K562 (cell line): ENCODE results near the gene ARNT2. TPM values are rescaled to one million over a fixed set of nuclear protein-coding genes. Genes with fewer than 3 reads are reported as not detected.

Source experiments
- ATAC-seq: fragments of 200-7000 bp; cut with Tn5 transposase; 3 replicates; pipeline ENCODE4 v1.9.1; 2020; ENCODE audit warnings: moderate library complexity
- BruUV-seq: library from RNA; stranded (reverse); fragments of 400-500 nt; replicated peaks from 2 replicates; lab custom pipeline; 2021; lab: Mats Ljungman, UMichigan
- CTCF ChIA-PET: fragments of 300-600 bp; formaldehyde crosslinking; extraction: SDS; loops from one replicate; lab custom pipeline; 2021; ENCODE audit warnings: low intra/inter-chr PET ratio; lab: Yijun Ruan, JAX
- POLR2A ChIA-PET: fragments of 300-600, 350-650 bp; sonication (Branson Sonifier 250); formaldehyde crosslinking; extraction: SDS; loops from one replicate; lab custom pipeline; 2021; ENCODE audit warnings: antibody characterized with exemption, inconsistent platforms; lab: Yijun Ruan, JAX
- DNase-seq, 4 experiments: peaks; one replicate each; pipeline versions ENCODE4 v3.0.0 to v3.0.0-alpha.2; 2011 to 2018; ENCODE audit warnings: low spot score in 3 of 4, mixed read lengths in 3 of 4; ENCODE audit errors: extremely low read depth in 1 of 4
- FAIRE-seq: peaks from 2 replicates; lab custom pipeline; 2011; peaks lifted over from hg19 to GRCh38; lab: Jason Lieb, UNC
- H2AFZ ChIP-seq: 2 replicates; pipeline ENCODE4 v1.6.0; 2011; ENCODE audit warnings: low read depth, low read length, control low read depth, inconsistent platforms
- H3K27ac ChIP-seq: fragments of 200-600 bp; 3 replicates; pipeline ENCODE4 v1.8.0; 2011; ENCODE audit warnings: low read depth, mild to moderate bottlenecking, control low read depth, inconsistent platforms, low read length, moderate library complexity, mixed read lengths; ENCODE audit errors: extremely low read depth
- H3K27me3 ChIP-seq, 2 experiments: fragments of 300-600 bp in 1 of 2; 2 replicates in 1 of 2; 3 replicates in 1 of 2; pipeline versions ENCODE4 v1.6.0 to v1.8.0; 2011; ENCODE audit warnings: inconsistent platforms in 2 of 2, low read length in 2 of 2, mild to moderate bottlenecking in 1 of 2, mixed read lengths in 1 of 2, moderate library complexity in 1 of 2; ENCODE audit not compliant: control insufficient read depth in 2 of 2, insufficient read depth in 2 of 2
- H3K36me3 ChIP-seq: fragments of 300-600 bp; 3 replicates; pipeline ENCODE4 v1.8.0; 2011; ENCODE audit warnings: mild to moderate bottlenecking, low read length, inconsistent platforms; ENCODE audit not compliant: control insufficient read depth, insufficient read depth
- H3K4me1 ChIP-seq, 2 experiments: fragments of 200-600 bp in 1 of 2; replicated peaks in 1 of 2; 2 replicates in 1 of 2; 3 replicates in 1 of 2; pipeline versions ENCODE4 v1.5.1 to v1.8.0; 2011; ENCODE audit warnings: inconsistent platforms in 2 of 2, low read length in 2 of 2, mild to moderate bottlenecking in 1 of 2, mixed read lengths in 1 of 2, moderate library complexity in 1 of 2; ENCODE audit not compliant: control insufficient read depth in 2 of 2, insufficient read depth in 2 of 2
- H3K4me2 ChIP-seq: 2 replicates; pipeline ENCODE4 v1.6.1; 2011; ENCODE audit warnings: low read length, control low read depth, inconsistent platforms, mixed read lengths; ENCODE audit not compliant: insufficient read depth
- H3K4me3 ChIP-seq: fragments of 200-600 bp; sonication (generic), shearing (Covaris generic); 2 replicates; pipeline ENCODE4 v1.5.1; 2016; ENCODE audit warnings: control low read depth, inconsistent platforms
- H3K79me2 ChIP-seq: fragments of 200-600 bp; 3 replicates; pipeline ENCODE4 v1.8.0; 2011; ENCODE audit warnings: low read length, inconsistent platforms; ENCODE audit not compliant: control insufficient read depth, insufficient read depth
- H3K9ac ChIP-seq, 2 experiments: 2 replicates each; pipeline versions ENCODE4 v1.6.0 to v1.6.1; 2011; ENCODE audit warnings: low read depth in 2 of 2, low read length in 2 of 2, control low read depth in 1 of 2, inconsistent platforms in 1 of 2, mild to moderate bottlenecking in 1 of 2, mixed read lengths in 1 of 2; ENCODE audit not compliant: insufficient read depth in 1 of 2
- H3K9me1 ChIP-seq: one replicate; pipeline ENCODE4 v1.6.0; 2011; ENCODE audit warnings: inconsistent platforms, mild to moderate bottlenecking, low read length, moderate library complexity; ENCODE audit not compliant: control insufficient read depth, insufficient read depth
- H3K9me3 ChIP-seq: replicated peaks from 2 replicates; pipeline ENCODE4 v1.5.1; 2011; ENCODE audit warnings: low read depth, low read length, inconsistent platforms; ENCODE audit not compliant: control insufficient read depth, insufficient read depth
- H4K20me1 ChIP-seq: replicated peaks from 2 replicates; pipeline ENCODE4 v1.6.1; 2011; ENCODE audit warnings: low read length, inconsistent platforms, mixed read lengths; ENCODE audit not compliant: control insufficient read depth, insufficient read depth
- ADNP ChIP-seq: fragments of 200-800 bp; sonication (Bioruptor generic); IDR thresholded peaks from 2 replicates; pipeline ENCODE4 v1.6.1; 2016; ENCODE audit warnings: missing genetic modification characterization, missing compliant biosample characterization
- CBFA2T3 ChIP-seq: fragments of 450-650 bp; IDR thresholded peaks from 2 replicates; pipeline ENCODE4 v1.6.1; 2017
- CBFB ChIP-seq: sonication (generic); formaldehyde crosslinking; IDR thresholded peaks from 2 replicates; pipeline ENCODE4 v1.4.0; 2020; ENCODE audit warnings: mild to moderate bottlenecking, missing genetic modification reagents
- ELF2 ChIP-seq: fragments of 250-450 bp; sonication (Bioruptor Pico); IDR thresholded peaks from 2 replicates; pipeline ENCODE4 v1.5.0; 2021; ENCODE audit warnings: mild to moderate bottlenecking
- KAT7 ChIP-seq: sonication (generic); formaldehyde crosslinking; IDR thresholded peaks from 2 replicates; pipeline ENCODE4 v1.8.0; 2022; ENCODE audit warnings: missing genetic modification reagents, mild to moderate bottlenecking, borderline replicate concordance
- KLF16 ChIP-seq: IDR thresholded peaks from 2 replicates; pipeline ENCODE4 v1.6.1; 2016; ENCODE audit warnings: antibody characterized with exemption
- KLF6 ChIP-seq: fragments of 250-450 bp; sonication (Bioruptor Pico); IDR thresholded peaks from 2 replicates; pipeline ENCODE4 v1.4.0; 2020; ENCODE audit warnings: mild to moderate bottlenecking, moderate library complexity, borderline replicate concordance
- MEIS2 ChIP-seq: fragments of 450-650 bp; IDR thresholded peaks from 2 replicates; pipeline ENCODE4 v1.6.1; 2014; ENCODE audit warnings: mild to moderate bottlenecking; ENCODE audit not compliant: partially characterized antibody
- NFRKB ChIP-seq: fragments of 450-650 bp; IDR thresholded peaks from 2 replicates; pipeline ENCODE4 v1.6.1; 2016; ENCODE audit warnings: low read depth
- PCBP1 ChIP-seq: fragments of 200-400 bp; formaldehyde crosslinking; IDR thresholded peaks from 2 replicates; pipeline ENCODE4 v1.6.1; 2018; ENCODE audit warnings: mild to moderate bottlenecking, low read depth, low read length; ENCODE audit not compliant: poor library complexity, severe bottlenecking
- POU5F1 ChIP-seq: fragments of 150-350 bp; IDR thresholded peaks from 2 replicates; pipeline ENCODE4 v1.6.1; 2014; ENCODE audit warnings: borderline replicate concordance, low read length, low read depth, mild to moderate bottlenecking; ENCODE audit not compliant: partially characterized antibody
- SNRNP70 ChIP-seq: fragments of 200-400 bp; formaldehyde crosslinking; optimal IDR thresholded peaks from 2 replicates; pipeline ENCODE3; 2017; ENCODE audit warnings: low read depth, low read length
- ZNF282 ChIP-seq: sonication (generic); formaldehyde crosslinking; IDR thresholded peaks from 2 replicates; pipeline ENCODE4 v1.8.1; 2023; ENCODE audit warnings: missing genetic modification reagents
- ZNF408 ChIP-seq: fragments of 250-450 bp; sonication (Bioruptor Pico); IDR thresholded peaks from 2 replicates; pipeline ENCODE4 v1.4.0; 2020; ENCODE audit warnings: low read depth, mild to moderate bottlenecking, moderate library complexity
- WGBS: fragments of 100-300 bp; shearing (Covaris generic); methylation state at CpG from one replicate; pipeline ENCODE4 v1.1.6; 2016; ENCODE audit warnings: low coverage, mixed read lengths; ENCODE audit not compliant: insufficient coverage; ENCODE audit errors: missing lambda C conversion rate; 5-methylcytosine and 5-hydroxymethylcytosine counted together
- in situ Hi-C: fragments of 300-500 bp; cut with MboI; formaldehyde crosslinking; loops from 4 replicates; pipeline ENCODE4 v1.15.0; 2018; ENCODE audit warnings: inconsistent platforms, mixed read lengths
- intact Hi-C: fragments of 100-400 bp; cut with micrococcal nuclease; formaldehyde crosslinking; loops from 2 replicates; pipeline ENCODE4 v1.14.2; 2022
- polyA plus RNA-seq, 8 experiments: library from polyadenylated mRNA; depleted of rRNA in 4 of 8; stranded (reverse) in 5 of 8; unstranded in 3 of 8; fragments of >200 nt; fragmentation: Nextera tagmentation in 2 of 8; fragmentation: Illumina TruSeq in 1 of 8; extraction: Ambion mirVana in 2 of 8; extraction: Trizol in 1 of 8; gene quantifications; 2 replicates each; pipeline versions ENCODE4 v1.2.1 to v1.2.3, GENCODE V29; 2011 to 2014; ENCODE audit warnings: inconsistent platforms in 1 of 8, missing spikeins in 1 of 8
- total RNA-seq, 7 experiments: library from RNA; depleted of rRNA in 6 of 7; stranded (reverse); fragments of >200 nt in 6 of 7; fragmentation: Illumina TruSeq in 2 of 7; extraction: Trizol in 2 of 7; gene quantifications; 2 replicates each; pipeline versions ENCODE4 v1.2.1 to v1.2.3, GENCODE V29; 2011 to 2021; ENCODE audit warnings: low replicate concordance in 1 of 7
- TF ChIP-seq, protein P1 (sequence below), 2 experiments: fragments of 450-650 bp in 1 of 2; sonication (generic) in 1 of 2; formaldehyde crosslinking; conservative IDR thresholded peaks; 2 replicates each; pipeline versions ENCODE4 v1.4.0 to v1.8.1; 2020 to 2022; ENCODE audit warnings: mild to moderate bottlenecking in 1 of 2, missing genetic modification reagents in 1 of 2
- TF ChIP-seq, protein P2 (sequence below): fragments of 450-650 bp; IDR thresholded peaks from one replicate; pipeline ENCODE4 v1.6.1; 2018; ENCODE audit warnings: mild to moderate bottlenecking, moderate library complexity; ENCODE audit not compliant: partially characterized antibody
- TF ChIP-seq, protein P3 (sequence below), 2 experiments: IDR thresholded peaks; 2 replicates each; pipeline ENCODE4 v1.6.1; 2011; ENCODE audit warnings: borderline replicate concordance in 1 of 2, control low read depth in 1 of 2, low read depth in 1 of 2, low read length in 1 of 2, mild to moderate bottlenecking in 1 of 2, mixed read lengths in 1 of 2, moderate library complexity in 1 of 2; ENCODE audit not compliant: insufficient read depth in 1 of 2, insufficient read length in 1 of 2, poor library complexity in 1 of 2, severe bottlenecking in 1 of 2; ENCODE audit errors: extremely low read depth in 1 of 2

The ARNT2 gene
- total and polyA plus RNA-seq, 9 of the 15 experiments (the other 6 are each of a cell fraction or from before 2014, with no cell fraction given): 0.01 TPM; not detected in 8

DNA sequence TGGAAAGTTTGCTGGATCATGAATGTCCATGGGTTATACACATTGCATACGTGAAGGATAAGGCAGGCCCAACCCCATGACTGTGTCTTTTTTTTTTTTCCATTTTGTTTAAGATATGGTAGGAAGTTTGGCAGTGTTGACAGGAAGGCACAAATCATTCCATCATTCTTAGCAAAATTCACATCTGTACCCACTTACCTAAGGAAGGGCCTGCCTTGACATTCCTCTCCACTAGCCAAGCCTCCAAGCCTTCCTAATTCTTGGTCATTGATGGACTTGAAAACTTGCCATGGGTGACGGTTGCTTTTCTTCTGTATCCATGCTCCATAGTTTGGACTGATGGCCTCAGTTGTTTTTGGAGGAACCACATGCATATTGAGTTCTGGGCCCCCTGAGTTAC is 54.4 kb downstream of the ARNT2 start (continued):
- TF ChIP-seq, protein P1, sequence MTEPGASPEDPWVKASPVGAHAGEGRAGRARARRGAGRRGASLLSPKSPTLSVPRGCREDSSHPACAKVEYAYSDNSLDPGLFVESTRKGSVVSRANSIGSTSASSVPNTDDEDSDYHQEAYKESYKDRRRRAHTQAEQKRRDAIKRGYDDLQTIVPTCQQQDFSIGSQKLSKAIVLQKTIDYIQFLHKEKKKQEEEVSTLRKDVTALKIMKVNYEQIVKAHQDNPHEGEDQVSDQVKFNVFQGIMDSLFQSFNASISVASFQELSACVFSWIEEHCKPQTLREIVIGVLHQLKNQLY (CRISPR knock-in tag; conservative IDR thresholded peaks at IDR 0.05): no peak
- TF ChIP-seq MEIS2 (no peak), KLF16 (no peak)

DNA sequence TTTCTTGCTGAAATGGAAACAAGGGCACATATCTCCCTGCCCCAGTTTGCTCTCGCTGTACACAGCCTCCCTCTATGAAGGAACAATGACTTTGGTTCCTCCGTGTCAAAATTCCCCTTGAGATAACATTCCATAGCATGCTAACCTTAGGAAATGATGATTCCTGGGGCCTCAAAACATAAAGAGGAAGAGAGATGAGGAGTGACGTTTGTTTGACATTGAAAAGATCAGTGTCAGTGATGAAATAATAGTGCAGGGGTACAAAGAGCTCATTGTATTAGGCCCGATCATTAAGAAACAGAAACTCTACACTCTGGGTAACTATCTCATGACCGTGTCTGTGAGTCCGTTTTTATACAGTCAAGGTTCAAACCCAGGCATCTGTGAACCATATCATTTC is 55.2 kb downstream of the ARNT2 start:
- H3K79me2 ChIP-seq: no peaks in the 10 kb centered on the region
- FAIRE-seq: no peak
- H3K36me3 ChIP-seq: no peaks in the 10 kb centered on the region
- H3K4me2 ChIP-seq: no peak overlapping the region
- no peaks in the 10 kb centered on the region for H3K4me1 ChIP-seq
- in situ Hi-C loops (loop anchor here (5.0 to 25.0 kb wide), 4 partner anchors 318 to 805 kb away; partner anchors contain the start of gene CEMIP), intact Hi-C loops (loop anchor here (5.0 kb wide), 2 partner anchors 648 to 808 kb away; no protein-coding TSS in a partner anchor)
- no peak overlapping the region for H3K4me3 ChIP-seq
- H3K9me3 ChIP-seq: no peaks in the 10 kb centered on the region
- DNase-seq: no peak
- WGBS: 2% methylated on average over 6 of the region's 6 CpGs
- CTCF ChIA-PET: no interaction called here
- no peaks in the 10 kb centered on the region for H3K9me1 ChIP-seq
- H3K9ac ChIP-seq: no peak overlapping the region
- POLR2A ChIA-PET: no interaction called here
- H3K27me3 ChIP-seq: peaks cover 5 to 26% of the 10 kb centered on the region in 2 experiments; a peak in 3 of 5 replicates
- no peaks in the 10 kb centered on the region for H4K20me1 ChIP-seq
- no TSS peak for BruUV-seq
- no peak for ATAC-seq
- TF ChIP-seq SNRNP70 (no peak), KAT7 (CRISPR knock-in tag) (no peak), PCBP1 (no peak), ELF2 (no peak), CBFB (CRISPR knock-in tag) (no peak), ZNF282 (no peak), ADNP (no peak), POU5F1 (no peak), KLF6 (no peak), ZNF408 (CRISPR knock-in tag) (no peak), CBFA2T3 (no peak), NFRKB (no peak)
- TF ChIP-seq, protein P2, sequence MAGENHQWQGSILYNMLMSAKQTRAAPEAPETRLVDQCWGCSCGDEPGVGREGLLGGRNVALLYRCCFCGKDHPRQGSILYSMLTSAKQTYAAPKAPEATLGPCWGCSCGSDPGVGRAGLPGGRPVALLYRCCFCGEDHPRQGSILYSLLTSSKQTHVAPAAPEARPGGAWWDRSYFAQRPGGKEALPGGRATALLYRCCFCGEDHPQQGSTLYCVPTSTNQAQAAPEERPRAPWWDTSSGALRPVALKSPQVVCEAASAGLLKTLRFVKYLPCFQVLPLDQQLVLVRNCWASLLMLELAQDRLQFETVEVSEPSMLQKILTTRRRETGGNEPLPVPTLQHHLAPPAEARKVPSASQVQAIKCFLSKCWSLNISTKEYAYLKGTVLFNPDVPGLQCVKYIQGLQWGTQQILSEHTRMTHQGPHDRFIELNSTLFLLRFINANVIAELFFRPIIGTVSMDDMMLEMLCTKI: no peak
- TF ChIP-seq, protein P3, sequence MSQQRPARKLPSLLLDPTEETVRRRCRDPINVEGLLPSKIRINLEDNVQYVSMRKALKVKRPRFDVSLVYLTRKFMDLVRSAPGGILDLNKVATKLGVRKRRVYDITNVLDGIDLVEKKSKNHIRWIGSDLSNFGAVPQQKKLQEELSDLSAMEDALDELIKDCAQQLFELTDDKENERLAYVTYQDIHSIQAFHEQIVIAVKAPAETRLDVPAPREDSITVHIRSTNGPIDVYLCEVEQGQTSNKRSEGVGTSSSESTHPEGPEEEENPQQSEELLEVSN (IDR thresholded peaks at IDR 0.05; ENCODE audit: borderline replicate concordance in 1 of 2, extremely low read depth in 1 of 2, insufficient read depth in 1 of 2, insufficient read length in 1 of 2, low read depth in 1 of 2, low read length in 1 of 2, poor library complexity in 1 of 2, severe bottlenecking in 1 of 2): no peak
- H3K27ac ChIP-seq: no peak overlapping the region
- no peak overlapping the region for H2AFZ ChIP-seq
